Activated gamma-delta T cell (primary cell): ENCODE results near the gene HBS1L.

Experiments used
- DNase-seq: peaks from one replicate; lab custom pipeline; 2025; lab: John Stamatoyannopoulos, UW

HBS1L gene

GRCh38 chr6:134999107-134999506, 55.5 kb downstream of the HBS1L start:
- no peak for DNase-seq

GRCh38 chr6:134997133-134997995, 57.3 kb downstream of the HBS1L start:
- no peak for DNase-seq

- DNase-seq = no peak
Observed at GRCh38 chr6:134995536-134995935, 59.1 kb downstream of the HBS1L start.

GRCh38 chr6:134994431-134994830, 60.2 kb downstream of the HBS1L start:
- DNase-seq = no peak

- no peak for DNase-seq
Observed at GRCh38 chr6:134992155-134992554, 62.5 kb downstream of the HBS1L start.

- no peak for DNase-seq
Observed at GRCh38 chr6:134990262-134990661, 64.4 kb downstream of the HBS1L start.

- no peak for DNase-seq
Observed at GRCh38 chr6:134984821-134985220, 69.8 kb downstream of the HBS1L start.

GRCh38 chr6:134983823-134984222, 70.8 kb downstream of the HBS1L start:
- no peak for DNase-seq

- no peak for DNase-seq
Observed at GRCh38 chr6:134982161-134982560, 72.5 kb downstream of the HBS1L start.

- DNase-seq = no peak
Observed at GRCh38 chr6:134980846-134981245, 73.8 kb downstream of the HBS1L start.

- no peak for DNase-seq
Observed at GRCh38 chr6:134979142-134979541, 75.5 kb downstream of the HBS1L start.

GRCh38 chr6:134974370-134974769, 80.3 kb downstream of the HBS1L start:
- no peak for DNase-seq

- DNase-seq = no peak
Observed at GRCh38 chr6:134967711-134968110, 86.9 kb downstream of the HBS1L start.

GRCh38 chr6:134964451-134965203, 90.0 kb downstream of the HBS1L start:
- DNase-seq = no peak

- no peak for DNase-seq
Observed at GRCh38 chr6:134962421-134962820, 92.2 kb downstream of the HBS1L start.

GRCh38 chr6:134961366-134961765, 93.3 kb downstream of the HBS1L start:
- no peak for DNase-seq

- DNase-seq = no peak
Observed at GRCh38 chr6:134959603-134960002, 95.0 kb downstream of the HBS1L start.

- no peak for DNase-seq
Observed at GRCh38 chr6:134956676-134957075, 97.9 kb downstream of the HBS1L start.

GRCh38 chr6:134956032-134956431, 98.6 kb downstream of the HBS1L start:
- DNase-seq = no peak

- no peak for DNase-seq
Observed at GRCh38 chr6:134954272-134955000, 100.2 kb downstream of the HBS1L start.

GRCh38 chr6:134951494-134952263, 102.9 kb downstream of the HBS1L start:
- no peak for DNase-seq

GRCh38 chr6:134950482-134950881, 104.1 kb downstream of the HBS1L start:
- DNase-seq = no peak
